Effector CD8-positive, alpha-beta T cell (primary cell): ENCODE measurements around the gene STH.
A peak's percentile ranks its signal among the peaks of the same experiment; 100 is the strongest.

Source experiments
- DNase-seq: peaks from one replicate; lab custom pipeline; 2025; lab: John Stamatoyannopoulos, UW

The STH gene

DNA sequence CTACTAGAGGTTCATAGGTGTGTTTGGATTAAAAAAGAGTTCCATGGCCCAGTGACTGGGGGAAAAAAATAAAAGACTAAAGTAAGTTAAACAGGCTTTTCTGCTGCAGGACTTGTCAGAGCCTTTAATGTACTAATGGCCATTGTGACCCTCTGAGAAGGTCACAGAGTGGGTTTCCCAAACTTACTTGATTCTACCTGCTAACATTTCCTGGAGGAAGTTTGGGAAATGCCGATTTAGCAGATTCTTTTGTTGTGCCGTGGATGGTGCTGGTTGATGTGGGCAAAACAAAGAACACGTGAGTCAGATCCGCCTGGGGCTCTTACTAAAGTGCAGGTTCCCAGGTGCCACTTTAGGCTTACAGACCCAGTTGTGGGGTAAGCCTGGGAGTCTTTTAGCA lies 13.6 kb upstream of the STH start:
- DNase-seq = no peak

DNA sequence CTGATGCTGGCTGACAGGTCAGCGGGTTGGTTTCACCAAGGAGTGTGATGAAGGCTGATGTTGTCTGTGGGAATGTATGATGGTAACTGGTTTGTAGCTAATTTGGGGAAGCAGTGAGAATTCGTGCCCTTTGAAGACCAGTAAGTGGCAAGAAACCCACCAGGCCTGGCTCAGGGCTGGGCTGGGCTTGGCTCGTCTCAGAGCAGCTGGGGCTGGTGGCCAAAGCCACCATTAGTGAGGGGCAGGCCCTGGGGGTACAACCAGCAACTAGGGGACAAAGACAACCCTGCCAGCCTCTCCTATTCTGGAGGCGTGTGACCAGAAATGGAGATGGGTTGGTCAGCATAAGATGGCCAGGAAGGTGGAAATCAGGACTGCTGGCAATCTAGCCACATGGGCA lies 13.0 kb upstream of the STH start:
- DNase-seq = no peak

DNA sequence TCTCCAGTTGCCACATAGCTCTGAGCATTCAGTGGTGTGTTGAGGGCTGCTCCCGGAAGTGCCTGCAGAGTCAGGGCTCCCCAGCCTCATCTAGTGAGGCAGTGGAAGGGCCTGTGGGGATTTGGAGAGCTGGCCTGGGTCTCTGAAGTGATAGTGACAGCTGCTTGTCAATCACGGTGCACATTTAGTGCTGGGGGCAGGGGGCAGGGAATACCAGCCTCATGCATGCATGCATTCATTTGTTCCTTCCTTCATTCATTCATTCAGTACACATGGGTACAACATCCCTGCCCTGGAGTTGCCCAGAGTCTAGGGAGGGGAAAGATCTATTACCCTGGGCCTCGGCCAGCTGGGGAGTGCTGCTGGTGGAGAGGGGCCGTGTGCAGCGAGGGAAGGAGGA lies 11.3 kb upstream of the STH start:
- no peak for DNase-seq

- DNase-seq = no peak
Observed at GRCh38 chr17:45989759-45990158, 9.3 kb upstream of the STH start.

DNA sequence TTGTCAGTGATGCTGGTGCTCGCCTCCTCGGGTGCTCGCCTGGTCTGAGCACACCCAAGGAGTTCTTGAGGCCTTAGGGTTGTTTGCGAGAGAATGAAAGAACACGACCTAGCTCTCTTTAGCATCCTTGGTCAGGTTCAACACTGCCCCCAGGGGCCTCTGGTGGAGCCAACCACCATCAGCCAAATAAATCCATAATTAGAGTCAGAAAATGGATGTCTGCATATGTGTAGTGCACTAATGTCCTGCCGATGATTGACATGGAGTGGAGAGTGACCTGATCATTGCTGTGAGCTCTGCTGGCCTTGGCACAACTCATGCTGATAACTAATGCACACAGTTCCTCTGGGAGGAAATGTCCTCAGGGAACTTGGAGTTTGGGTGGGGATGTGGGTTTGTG lies 8.2 kb upstream of the STH start:
- DNase-seq = no peak

DNA sequence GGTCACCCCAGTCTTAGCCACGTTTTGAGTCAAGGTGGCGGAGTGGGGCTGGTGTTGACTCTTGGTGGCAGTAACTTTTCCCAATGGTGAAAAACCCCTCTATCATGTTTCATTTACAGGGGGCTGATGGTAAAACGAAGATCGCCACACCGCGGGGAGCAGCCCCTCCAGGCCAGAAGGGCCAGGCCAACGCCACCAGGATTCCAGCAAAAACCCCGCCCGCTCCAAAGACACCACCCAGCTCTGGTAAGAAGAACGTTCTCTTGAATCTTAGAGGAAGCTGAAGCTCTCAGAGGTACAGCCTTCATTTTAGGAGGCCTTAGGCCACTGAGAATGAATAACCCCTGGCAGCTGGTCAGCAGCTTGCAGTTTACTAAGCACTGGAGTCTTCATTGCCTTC lies 7.7 kb upstream of the STH start:
- DNase-seq = no peak

DNA sequence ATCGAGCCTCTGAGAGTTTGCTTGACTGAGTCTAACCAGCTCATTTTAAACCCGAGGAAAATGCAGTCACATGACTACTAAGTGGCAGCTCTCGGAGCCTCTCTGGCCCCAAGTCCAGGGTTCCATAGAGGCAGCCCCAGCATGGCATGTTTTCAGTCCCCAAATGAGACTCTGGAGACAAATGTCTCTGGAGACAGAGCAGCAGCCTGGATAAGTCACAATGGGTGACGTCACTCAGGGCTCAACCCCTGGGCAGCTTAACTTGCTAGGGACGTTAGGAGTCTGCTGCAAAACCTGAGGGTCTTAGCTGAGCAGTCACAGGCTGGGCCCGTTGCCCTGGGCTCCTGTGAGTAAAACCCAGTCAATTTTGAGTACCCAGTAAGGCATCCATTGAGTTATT lies 6.9 kb upstream of the STH start:
- no peak for DNase-seq

- no peak for DNase-seq
Observed at GRCh38 chr17:45992904-45993303, 6.1 kb upstream of the STH start.

- DNase-seq = no peak
Observed at GRCh38 chr17:45993962-45994627, 5.0 kb upstream of the STH start.

GRCh38 chr17:45994987-45995386 lies 4.1 kb upstream of the STH start:
- DNase-seq = no peak

- no peak for DNase-seq
Observed at GRCh38 chr17:45995627-45996270, 3.3 kb upstream of the STH start.

GRCh38 chr17:45996282-45996937 lies 2.6 kb upstream of the STH start:
- DNase-seq = no peak

GRCh38 chr17:45997166-45997565 lies 1.9 kb upstream of the STH start:
- DNase-seq = no peak

GRCh38 chr17:45997624-45998023 lies 1.4 kb upstream of the STH start:
- DNase-seq = no peak

GRCh38 chr17:45999900-46000290 lies 845 bp downstream of the STH start:
- no peak for DNase-seq

DNA sequence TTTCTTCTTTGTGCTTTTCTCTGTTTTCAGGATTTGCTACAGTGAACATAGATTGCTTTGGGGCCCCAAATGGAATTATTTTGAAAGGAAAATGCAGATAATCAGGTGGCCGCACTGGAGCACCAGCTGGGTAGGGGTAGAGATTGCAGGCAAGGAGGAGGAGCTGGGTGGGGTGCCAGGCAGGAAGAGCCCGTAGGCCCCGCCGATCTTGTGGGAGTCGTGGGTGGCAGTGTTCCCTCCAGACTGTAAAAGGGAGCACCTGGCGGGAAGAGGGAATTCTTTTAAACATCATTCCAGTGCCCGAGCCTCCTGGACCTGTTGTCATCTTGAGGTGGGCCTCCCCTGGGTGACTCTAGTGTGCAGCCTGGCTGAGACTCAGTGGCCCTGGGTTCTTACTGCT lies 1.2 kb downstream of the STH start:
- no peak for DNase-seq

GRCh38 chr17:46000757-46001156 lies 1.7 kb downstream of the STH start:
- no peak for DNase-seq

DNA sequence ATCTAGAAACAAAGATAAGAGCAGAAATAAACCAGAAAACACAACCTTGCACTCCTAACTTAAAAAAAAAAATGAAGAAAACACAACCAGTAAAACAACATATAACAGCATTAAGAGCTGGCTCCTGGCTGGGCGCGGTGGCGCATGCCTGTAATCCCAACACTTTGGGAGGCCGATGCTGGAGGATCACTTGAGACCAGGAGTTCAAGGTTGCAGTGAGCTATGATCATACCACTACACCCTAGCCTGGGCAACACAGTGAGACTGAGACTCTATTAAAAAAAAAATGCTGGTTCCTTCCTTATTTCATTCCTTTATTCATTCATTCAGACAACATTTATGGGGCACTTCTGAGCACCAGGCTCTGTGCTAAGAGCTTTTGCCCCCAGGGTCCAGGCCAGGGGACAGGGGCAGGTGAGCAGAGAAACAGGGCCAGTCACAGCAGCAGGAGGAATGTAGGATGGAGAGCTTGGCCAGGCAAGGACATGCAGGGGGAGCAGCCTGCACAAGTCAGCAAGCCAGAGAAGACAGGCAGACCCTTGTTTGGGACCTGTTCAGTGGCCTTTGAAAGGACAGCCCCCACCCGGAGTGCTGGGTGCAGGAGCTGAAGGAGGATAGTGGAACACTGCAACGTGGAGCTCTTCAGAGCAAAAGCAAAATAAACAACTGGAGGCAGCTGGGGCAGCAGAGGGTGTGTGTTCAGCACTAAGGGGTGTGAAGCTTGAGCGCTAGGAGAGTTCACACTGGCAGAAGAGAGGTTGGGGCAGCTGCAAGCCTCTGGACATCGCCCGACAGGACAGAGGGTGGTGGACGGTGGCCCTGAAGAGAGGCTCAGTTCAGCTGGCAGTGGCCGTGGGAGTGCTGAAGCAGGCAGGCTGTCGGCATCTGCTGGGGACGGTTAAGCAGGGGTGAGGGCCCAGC lies 2.6 kb downstream of the STH start:
- no peak for DNase-seq

GRCh38 chr17:46002311-46002972 lies 3.4 kb downstream of the STH start:
- DNase-seq = peak; percentile 63

- DNase-seq = no peak
Observed at GRCh38 chr17:46002973-46003316, 3.9 kb downstream of the STH start.

DNA sequence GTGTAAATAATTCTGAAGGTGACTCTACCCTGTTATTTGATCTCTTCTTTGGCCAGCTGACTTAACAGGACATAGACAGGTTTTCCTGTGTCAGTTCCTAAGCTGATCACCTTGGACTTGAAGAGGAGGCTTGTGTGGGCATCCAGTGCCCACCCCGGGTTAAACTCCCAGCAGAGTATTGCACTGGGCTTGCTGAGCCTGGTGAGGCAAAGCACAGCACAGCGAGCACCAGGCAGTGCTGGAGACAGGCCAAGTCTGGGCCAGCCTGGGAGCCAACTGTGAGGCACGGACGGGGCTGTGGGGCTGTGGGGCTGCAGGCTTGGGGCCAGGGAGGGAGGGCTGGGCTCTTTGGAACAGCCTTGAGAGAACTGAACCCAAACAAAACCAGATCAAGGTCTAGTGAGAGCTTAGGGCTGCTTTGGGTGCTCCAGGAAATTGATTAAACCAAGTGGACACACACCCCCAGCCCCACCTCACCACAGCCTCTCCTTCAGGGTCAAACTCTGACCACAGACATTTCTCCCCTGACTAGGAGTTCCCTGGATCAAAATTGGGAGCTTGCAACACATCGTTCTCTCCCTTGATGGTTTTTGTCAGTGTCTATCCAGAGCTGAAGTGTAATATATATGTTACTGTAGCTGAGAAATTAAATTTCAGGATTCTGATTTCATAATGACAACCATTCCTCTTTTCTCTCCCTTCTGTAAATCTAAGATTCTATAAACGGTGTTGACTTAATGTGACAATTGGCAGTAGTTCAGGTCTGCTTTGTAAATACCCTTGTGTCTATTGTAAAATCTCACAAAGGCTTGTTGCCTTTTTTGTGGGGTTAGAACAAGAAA lies 5.1 kb downstream of the STH start:
- no peak for DNase-seq
